ENCODE results near the gene RAD51D.

GRCh38 chr17:35101036-35101435, 18.6 kb downstream of the RAD51D start:
- TF ChIP-seq TCF4 (CRISPR knock-in tag; IDR thresholded peaks at IDR 0.05; ENCODE audit: borderline replicate concordance) (no peak), ISL1 (CRISPR knock-in tag; IDR thresholded peaks at IDR 0.05) (no peak), GLIS3 (CRISPR knock-in tag; IDR thresholded peaks at IDR 0.05) (no peak), CSRNP3 (CRISPR knock-in tag; IDR thresholded peaks at IDR 0.05) (no peak), PPARA (CRISPR knock-in tag; IDR thresholded peaks at IDR 0.05; ENCODE audit: borderline replicate concordance) (no peak), POU6F1 (CRISPR knock-in tag; IDR thresholded peaks at IDR 0.05; ENCODE audit: borderline replicate concordance, low read depth) (no peak), ZNF8 (CRISPR knock-in tag; IDR thresholded peaks at IDR 0.05) (no peak), ZNF70 (CRISPR knock-in tag; IDR thresholded peaks at IDR 0.05) (no peak), TSHZ2 (CRISPR knock-in tag; IDR thresholded peaks at IDR 0.05) (no peak), ARNTL (CRISPR knock-in tag; IDR thresholded peaks at IDR 0.05; ENCODE audit: borderline replicate concordance, low read depth) (no peak)
